Left lung (tissue), 10 donors: ENCODE data around the gene RHOA. TPM values are rescaled to one million over a fixed set of nuclear protein-coding genes. Genes with fewer than 3 reads are reported as not detected.

Experiments
- ATAC-seq: fragments of 200-7000 bp; cut with Tn5 transposase; one replicate; pipeline ENCODE4 v1.9.1; 2020; ENCODE audit warnings: moderate library complexity
- DNase-seq, 4 donors: peaks; one replicate each; pipeline ENCODE4 v3.0.0-alpha.2; 2013 to 2020
- H3K27ac ChIP-seq, 2 donors: fragments of 200-600 bp; sonication (generic) in 1 of 2; one replicate each; pipeline versions ENCODE4 v1.5.0 to v1.8.0; 2020 to 2021
- H3K27me3 ChIP-seq, 2 donors: fragments of 200-600 bp; sonication (generic) in 1 of 2; one replicate each; pipeline versions ENCODE4 v1.5.0 to v1.8.0; 2020 to 2021
- H3K36me3 ChIP-seq, 2 donors: fragments of 200-600 bp; sonication (generic) in 1 of 2; one replicate each; pipeline versions ENCODE4 v1.5.0 to v1.8.0; 2020 to 2021
- H3K4me1 ChIP-seq, 2 donors: fragments of 200-600 bp; one replicate each; pipeline ENCODE4 v1.8.0; 2021
- H3K4me3 ChIP-seq, 2 donors: fragments of 200-600 bp; sonication (generic) in 1 of 2; one replicate each; pipeline versions ENCODE4 v1.5.0 to v1.8.0; 2020 to 2021; ENCODE audit warnings: mild to moderate bottlenecking in 1 of 2
- H3K9me3 ChIP-seq, 2 donors: fragments of 200-600 bp; sonication (generic) in 1 of 2; one replicate each; pipeline versions ENCODE4 v1.5.0 to v1.8.0; 2020 to 2021
- intact Hi-C, 2 donors: fragments of 100-400 bp; cut with DNase I; formaldehyde crosslinking; loops; one replicate each; pipeline versions ENCODE4 v1.11.2 to v1.14.2; 2022
- polyA plus RNA-seq, 6 donors: library from polyadenylated mRNA; unstranded; fragments of 120-200 nt; gene quantifications; one replicate each; pipeline ENCODE4 v1.2.1, GENCODE V29; 2013; ENCODE audit not compliant: insufficient read length in 6 of 6
- total RNA-seq, 2 donors: library from RNA; stranded (reverse); fragmentation: NEBNext Ultra II Directional; extraction: Animal tissue kit (Norgen Biotek cat#: 25700); gene quantifications; one replicate each; pipeline ENCODE4 v1.2.1, GENCODE V29; 2021
- TF ChIP-seq, protein P1 (sequence below), 2 donors: fragments of 200-600 bp; sonication (generic) in 1 of 2; IDR thresholded peaks; one replicate each; pipeline versions ENCODE4 v1.5.0 to v1.8.0; 2021; ENCODE audit warnings: antibody characterized with exemption in 2 of 2
- donor health status: DM: no; HTN: yes; CAD: no.
- donor health status: DM: no; HTN: no; CAD: no.

The RHOA gene
- total and polyA plus RNA-seq, 8 donors, result 467 to 625 (median 514) TPM

- Histone ChIP-seq H3K4me1 (peaks cover 0 to 4% of the 10 kb centered on the region in 2 donors), H3K27ac (no peak overlapping the region), H3K36me3 (no peaks in the 10 kb centered on the region), H3K9me3 (no peaks in the 10 kb centered on the region), H3K4me3 (no peak overlapping the region), H3K27me3 (no peaks in the 10 kb centered on the region)
- no peak for DNase-seq
- intact Hi-C loops, result no loop called here
- ATAC-seq, result peak; percentile 25
- TF ChIP-seq, protein P1, sequence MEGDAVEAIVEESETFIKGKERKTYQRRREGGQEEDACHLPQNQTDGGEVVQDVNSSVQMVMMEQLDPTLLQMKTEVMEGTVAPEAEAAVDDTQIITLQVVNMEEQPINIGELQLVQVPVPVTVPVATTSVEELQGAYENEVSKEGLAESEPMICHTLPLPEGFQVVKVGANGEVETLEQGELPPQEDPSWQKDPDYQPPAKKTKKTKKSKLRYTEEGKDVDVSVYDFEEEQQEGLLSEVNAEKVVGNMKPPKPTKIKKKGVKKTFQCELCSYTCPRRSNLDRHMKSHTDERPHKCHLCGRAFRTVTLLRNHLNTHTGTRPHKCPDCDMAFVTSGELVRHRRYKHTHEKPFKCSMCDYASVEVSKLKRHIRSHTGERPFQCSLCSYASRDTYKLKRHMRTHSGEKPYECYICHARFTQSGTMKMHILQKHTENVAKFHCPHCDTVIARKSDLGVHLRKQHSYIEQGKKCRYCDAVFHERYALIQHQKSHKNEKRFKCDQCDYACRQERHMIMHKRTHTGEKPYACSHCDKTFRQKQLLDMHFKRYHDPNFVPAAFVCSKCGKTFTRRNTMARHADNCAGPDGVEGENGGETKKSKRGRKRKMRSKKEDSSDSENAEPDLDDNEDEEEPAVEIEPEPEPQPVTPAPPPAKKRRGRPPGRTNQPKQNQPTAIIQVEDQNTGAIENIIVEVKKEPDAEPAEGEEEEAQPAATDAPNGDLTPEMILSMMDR (IDR thresholded peaks at IDR 0.05), result no peak
Observed at GRCh38 chr3:49434731-49435130, 23.0 kb upstream of the RHOA start.

GRCh38 chr3:49428752-49429080, 16.9 kb upstream of the RHOA start:
- TF ChIP-seq, protein P1 (IDR thresholded peaks at IDR 0.05), result no peak
- DNase-seq, result no peak
- Histone ChIP-seq H3K27ac (peak overlapping the region; percentile 92 to 95), H3K4me1 (peaks cover 0 to 14% of the 10 kb centered on the region in 2 donors), H3K4me3 (peak overlapping the region; percentile 75 to 77), H3K36me3 (peaks cover 0 to 21% of the 10 kb centered on the region in 2 donors), H3K9me3 (no peaks in the 10 kb centered on the region), H3K27me3 (no peaks in the 10 kb centered on the region)
- ATAC-seq, result peak; percentile 21
- intact Hi-C loops, result no loop called here

- intact Hi-C loops, result no loop called here
- ATAC-seq, result no peak
- Histone ChIP-seq H3K4me1 (peaks cover 0 to 16% of the 10 kb centered on the region in 2 donors), H3K36me3 (peaks cover 0 to 21% of the 10 kb centered on the region in 2 donors), H3K27ac (no peak overlapping the region), H3K9me3 (no peaks in the 10 kb centered on the region), H3K4me3 (no peak overlapping the region), H3K27me3 (no peaks in the 10 kb centered on the region)
- DNase-seq, result no peak
- TF ChIP-seq, protein P1 (IDR thresholded peaks at IDR 0.05), result no peak
Observed at GRCh38 chr3:49427586-49427985, 15.8 kb upstream of the RHOA start.

- H3K4me1 ChIP-seq, result peaks cover 0 to 32% of the 10 kb centered on the region in 2 donors
- H3K27ac ChIP-seq, result no peak overlapping the region
- H3K9me3 ChIP-seq, result no peaks in the 10 kb centered on the region
- no peak for DNase-seq
- ATAC-seq, result no peak
- no peak overlapping the region for H3K4me3 ChIP-seq
- TF ChIP-seq, protein P1 (IDR thresholded peaks at IDR 0.05), result no peak
- peaks cover 0 to 21% of the 10 kb centered on the region in 2 donors for H3K36me3 ChIP-seq
- intact Hi-C loops, result no loop called here
- no peaks in the 10 kb centered on the region for H3K27me3 ChIP-seq
Observed at GRCh38 chr3:49424816-49425215, 13.0 kb upstream of the RHOA start.

- Histone ChIP-seq H3K4me3 (peak within 1 kb of the TSS in 1 of 2 donors; percentile 16), H3K36me3 (peaks cover 0 to 25% of the 10 kb centered on the region in 2 donors), H3K27me3 (no peaks in the 10 kb centered on the region), H3K27ac (no peak within 1 kb of the TSS), H3K9me3 (no peaks in the 10 kb centered on the region), H3K4me1 (peaks cover 0 to 21% of the 10 kb centered on the region in 2 donors)
- intact Hi-C loops, result no loop called here
- ATAC-seq (peak; percentile 78), DNase-seq (peak in 1 of 4 donors; percentile 81)
- TF ChIP-seq, protein P1 (IDR thresholded peaks at IDR 0.05), result no peak
Observed at GRCh38 chr3:49422379-49423248, 10.8 kb upstream of the RHOA start, which contains the start of gene AMT. AMT (minus strand) TSS chr3:49422473; CDS start chr3:49422450, 23 bp downstream.
